AG09319 (cell line): Measurements from ENCODE around the gene SPOCK2.

Source experiments
- DNase-seq: peaks from one replicate; pipeline ENCODE4 v3.0.0-alpha.2; 2010; ENCODE audit warnings: low read depth; ENCODE audit errors: extremely low read depth
- TF ChIP-seq, protein P1 (sequence below): IDR thresholded peaks from 2 replicates; pipeline ENCODE4 v1.5.1; 2011; ENCODE audit warnings: low read depth, mild to moderate bottlenecking, inconsistent platforms, low read length, moderate library complexity

Gene SPOCK2

DNA sequence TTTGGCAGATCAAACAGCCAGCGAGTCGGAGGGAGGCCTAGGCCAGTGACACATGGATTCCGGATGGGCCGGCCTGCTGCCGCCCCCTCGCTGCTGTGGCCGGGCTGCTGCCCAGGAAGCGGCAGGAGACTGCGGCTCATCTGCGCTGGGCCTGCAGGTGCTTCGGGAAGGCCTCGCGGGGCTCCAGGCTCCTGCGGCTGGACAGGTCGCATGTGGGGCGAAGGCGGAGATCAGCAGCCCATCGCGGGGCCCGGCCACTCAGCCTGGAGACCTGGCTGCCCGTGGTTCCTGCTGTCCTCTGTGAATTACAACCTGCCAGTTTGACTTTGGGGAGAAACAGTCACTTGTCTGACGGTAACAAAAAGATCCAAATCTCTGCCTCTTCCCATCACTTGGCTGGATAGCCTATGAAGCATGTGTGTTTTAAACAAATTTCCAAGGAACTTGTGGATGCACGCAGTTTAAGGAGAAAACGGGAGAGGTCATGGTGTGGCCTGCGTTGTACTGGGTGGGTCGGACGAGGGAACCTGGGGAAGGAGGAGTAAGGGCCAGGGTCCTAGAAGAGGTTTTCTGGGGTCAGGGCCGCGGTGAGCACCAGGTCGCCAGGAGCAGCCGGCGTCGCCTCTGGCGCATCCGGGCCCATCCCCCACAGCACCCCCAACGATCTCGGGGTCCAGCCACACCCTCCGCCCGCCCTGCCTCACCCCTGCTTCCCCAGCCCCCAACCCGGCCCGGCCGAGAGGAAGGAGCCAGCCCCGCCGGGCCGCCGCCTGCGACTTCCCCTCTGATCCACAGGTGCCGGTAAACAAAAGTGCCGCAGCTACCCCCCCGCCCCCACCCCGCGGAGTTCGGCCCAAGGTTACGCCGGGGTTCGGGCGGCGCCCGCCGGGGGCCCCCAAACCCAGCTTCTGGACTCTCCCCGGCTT is 1.6 kb downstream of the SPOCK2 start:
- no peak for DNase-seq
- TF ChIP-seq, protein P1, sequence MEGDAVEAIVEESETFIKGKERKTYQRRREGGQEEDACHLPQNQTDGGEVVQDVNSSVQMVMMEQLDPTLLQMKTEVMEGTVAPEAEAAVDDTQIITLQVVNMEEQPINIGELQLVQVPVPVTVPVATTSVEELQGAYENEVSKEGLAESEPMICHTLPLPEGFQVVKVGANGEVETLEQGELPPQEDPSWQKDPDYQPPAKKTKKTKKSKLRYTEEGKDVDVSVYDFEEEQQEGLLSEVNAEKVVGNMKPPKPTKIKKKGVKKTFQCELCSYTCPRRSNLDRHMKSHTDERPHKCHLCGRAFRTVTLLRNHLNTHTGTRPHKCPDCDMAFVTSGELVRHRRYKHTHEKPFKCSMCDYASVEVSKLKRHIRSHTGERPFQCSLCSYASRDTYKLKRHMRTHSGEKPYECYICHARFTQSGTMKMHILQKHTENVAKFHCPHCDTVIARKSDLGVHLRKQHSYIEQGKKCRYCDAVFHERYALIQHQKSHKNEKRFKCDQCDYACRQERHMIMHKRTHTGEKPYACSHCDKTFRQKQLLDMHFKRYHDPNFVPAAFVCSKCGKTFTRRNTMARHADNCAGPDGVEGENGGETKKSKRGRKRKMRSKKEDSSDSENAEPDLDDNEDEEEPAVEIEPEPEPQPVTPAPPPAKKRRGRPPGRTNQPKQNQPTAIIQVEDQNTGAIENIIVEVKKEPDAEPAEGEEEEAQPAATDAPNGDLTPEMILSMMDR, result no peak

DNA sequence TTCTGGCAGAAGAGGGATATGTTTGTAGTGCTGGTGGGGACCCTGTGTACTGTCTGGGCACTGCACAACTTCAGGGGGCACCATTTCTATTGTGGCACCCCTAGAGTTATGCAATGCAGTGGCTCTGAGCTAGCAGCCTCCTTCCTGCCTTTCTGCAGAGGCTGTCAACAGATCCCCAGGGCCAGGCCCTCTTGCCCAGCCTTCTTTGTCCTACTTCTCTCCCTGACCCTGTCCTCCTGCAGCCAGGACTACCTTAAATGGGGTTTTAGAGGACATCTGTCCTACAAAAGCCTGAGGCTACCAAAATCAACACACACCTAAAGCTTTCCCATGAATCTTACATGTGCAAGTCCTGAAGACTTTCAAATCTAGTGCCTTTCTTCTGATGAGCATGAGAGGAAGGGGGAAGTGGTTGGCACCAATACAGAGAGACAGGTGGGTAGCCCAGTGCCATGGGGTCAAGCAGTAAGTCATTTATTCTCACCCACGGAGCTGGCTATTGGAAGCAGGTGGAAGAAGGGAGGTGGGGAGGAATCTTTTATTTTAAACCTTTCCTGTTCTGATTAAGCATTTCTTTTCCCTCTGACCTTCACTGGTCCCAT is 2.4 kb downstream of the SPOCK2 start:
- DNase-seq, result no peak
- TF ChIP-seq, protein P1, result no peak

DNA sequence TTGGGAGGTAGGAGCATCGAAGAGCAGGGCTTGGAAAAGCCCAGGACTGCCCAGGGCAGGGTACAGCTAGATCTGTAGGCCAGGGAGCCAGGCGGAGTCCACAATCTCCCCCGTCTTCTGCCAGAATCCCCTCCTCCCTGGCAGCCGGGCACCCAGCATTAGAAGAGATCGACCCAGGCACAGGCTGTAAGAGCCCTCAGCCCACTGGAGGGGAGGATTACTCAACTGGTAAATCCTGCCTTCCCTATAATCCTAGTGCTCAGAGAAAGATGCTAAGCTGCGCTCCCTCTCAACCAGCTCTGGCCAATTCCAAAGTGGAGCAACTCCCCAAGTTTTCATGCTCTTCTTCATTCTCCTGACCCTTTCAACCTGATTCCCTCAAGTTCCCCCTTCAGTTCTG is 3.2 kb downstream of the SPOCK2 start:
- TF ChIP-seq, protein P1, result no peak
- DNase-seq, result no peak

DNA sequence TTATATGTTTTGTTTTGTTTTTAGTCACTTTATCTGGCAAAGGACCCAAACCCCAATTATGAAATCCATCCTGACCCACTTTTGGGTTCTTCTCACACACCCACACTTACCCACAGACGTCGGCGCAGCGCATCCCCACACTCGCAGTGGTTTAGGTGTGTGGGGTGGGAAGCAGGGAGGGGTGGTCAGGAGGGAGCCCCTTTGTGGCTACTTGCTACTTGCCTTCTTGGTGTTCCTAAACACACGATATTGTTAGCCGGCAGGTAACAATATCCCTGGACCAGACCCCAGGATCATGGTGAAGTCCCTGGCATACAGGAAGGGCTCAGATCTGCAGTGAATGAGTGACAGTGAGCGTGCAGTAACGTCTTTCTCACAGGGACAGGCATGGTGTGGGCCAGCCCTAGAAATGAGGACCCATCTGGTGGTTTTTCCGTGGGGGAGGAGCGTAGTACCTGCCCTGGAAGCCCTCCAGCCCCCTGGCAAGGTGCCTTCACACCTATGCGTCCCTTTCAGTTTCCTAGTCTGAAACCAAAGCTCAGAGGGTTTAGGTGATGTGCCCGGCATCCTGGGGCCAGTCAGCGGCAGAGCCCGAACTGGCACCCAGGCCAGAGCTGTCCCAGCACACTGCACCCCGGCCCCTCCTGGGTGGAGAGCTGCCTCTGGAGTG is 4.4 kb downstream of the SPOCK2 start:
- TF ChIP-seq, protein P1, result no peak
- DNase-seq, result no peak

DNA sequence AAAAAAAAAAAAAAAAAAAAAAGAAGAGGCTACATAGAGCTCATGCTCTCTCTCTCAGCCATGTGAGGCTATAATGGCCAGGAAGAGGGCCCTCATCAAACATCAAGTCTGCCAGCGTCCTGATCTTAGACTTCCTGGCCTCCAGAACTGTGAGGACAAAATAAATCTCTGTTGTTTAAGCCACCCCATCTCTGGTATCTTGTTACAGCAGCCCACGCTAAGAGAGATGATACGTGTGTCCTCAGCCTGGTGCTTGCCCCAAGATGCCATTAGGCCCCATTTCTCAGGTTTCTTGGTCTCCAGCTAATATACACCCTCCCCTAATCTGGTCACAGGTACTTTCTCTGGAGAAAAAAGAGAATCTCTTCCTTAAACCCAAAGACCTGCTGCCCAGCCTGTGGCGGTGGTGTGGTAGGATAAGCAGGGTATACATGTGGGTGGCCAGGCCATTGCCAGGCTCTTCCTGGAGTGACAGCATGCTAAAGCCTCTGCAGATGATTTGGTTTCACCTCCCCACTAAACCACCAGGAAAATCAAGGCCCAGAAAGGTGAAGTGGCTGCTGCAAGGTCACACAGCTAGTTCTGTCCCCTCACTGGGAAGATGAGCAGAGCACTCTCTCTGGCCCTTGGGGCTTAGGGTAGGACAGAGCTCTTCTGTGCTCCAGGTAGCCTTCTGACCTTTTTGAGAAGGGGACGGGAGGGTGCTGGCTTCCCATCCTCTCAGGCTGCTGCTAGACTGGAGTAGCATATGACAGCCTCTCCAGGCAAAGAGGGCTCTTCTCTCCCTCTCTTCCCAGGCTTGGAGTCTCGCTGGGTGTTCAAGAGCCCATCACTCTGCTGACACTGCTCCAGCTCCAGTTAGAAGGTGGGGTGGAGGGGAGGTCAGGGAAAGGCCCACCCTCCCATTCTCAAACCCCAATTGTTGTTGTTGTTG is 5.2 kb downstream of the SPOCK2 start:
- TF ChIP-seq, protein P1, result no peak
- no peak for DNase-seq

DNA sequence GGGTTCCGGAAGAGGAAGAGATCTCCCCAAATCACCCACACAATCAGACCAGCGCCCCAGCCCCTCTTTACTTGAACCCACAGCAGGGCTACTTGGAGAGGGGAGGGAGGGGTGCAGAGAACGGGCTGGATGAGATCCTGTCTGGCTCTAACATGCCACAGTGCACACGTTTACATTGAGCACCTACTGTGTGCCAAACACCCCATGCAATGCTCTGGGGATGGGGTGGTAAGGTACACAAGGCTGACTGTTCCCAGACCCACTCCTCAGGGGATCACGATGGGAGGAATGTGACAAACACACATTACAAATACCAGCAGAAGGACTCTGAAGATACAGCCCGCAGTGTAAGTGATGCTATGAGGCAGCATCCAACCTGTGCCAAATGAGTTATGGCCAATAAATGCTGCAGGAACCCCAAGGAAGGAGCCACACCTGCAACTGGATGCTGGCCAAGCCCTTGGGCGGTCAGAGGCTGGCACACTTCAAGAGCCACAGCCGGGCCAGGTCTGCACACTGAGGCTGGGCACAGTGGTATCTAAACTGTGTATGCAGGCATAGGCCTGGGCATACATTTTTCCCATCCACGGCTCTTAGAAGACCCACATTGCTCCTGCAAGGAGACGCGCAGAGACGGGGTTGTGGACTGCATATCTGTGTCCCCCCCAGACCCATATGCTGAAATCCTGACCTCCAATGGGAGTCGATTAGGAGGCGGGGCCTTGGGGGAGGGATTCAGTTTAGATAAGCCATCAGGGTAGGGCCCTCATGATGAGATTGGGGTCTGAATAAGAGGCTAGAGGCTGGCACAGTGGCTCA is 6.4 kb downstream of the SPOCK2 start:
- TF ChIP-seq, protein P1, result no peak

More for the DNA sequence above, 6.4 kb downstream of the SPOCK2 start:
- no peak for DNase-seq
